ENCODE results near the gene PALM. TPM values are rescaled to one million over a fixed set of nuclear protein-coding genes. Genes with fewer than 3 reads are reported as not detected.

Gene PALM
- total RNA-seq, 1 donor from 2014 or later, result 212 TPM

DNA sequence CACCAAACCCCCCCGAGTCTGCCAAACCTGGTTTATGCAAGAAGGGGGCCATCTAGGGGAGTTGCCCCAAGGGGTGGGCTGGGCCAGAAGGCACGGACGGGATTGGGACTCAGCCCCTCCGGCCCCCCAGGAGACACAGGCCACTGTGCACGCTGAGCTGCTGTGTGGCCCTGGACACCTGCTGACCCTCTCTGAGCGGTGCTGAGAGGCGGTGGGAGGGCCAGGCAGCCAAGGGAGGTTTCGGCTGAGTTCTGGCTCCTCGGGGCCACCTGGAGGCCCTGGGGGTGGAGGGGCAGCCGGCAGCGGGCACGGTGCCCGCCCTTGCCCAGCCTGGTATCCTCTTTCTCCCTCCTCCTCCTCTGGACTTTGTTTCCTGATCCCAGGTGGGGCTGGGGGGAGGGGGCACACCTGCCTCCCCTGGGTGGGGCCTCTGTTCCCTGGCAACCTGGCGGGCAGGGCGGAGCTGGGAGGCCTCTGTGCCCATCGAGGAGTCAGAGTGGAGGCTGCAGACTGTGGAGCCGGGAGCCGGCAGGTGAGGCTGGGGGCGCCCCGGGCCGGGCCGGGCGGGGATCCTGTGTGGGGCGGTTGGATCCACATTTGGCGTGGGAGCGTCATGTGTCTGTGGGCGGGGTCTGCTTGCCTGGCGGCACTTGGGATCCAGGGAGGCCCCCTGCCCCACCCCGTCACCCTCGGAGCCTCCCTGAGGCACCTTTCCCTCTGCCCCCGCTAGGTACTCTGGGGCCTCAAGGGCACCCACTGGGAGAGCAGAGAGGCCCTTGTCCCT, 42.1 kb downstream of the PALM start, which contains the start of gene MISP:
Gene MISP, plus strand, starts transcription at position 473 of the 784 bp plus-strand sequence. CDS start 5,835 bp downstream, outside the sequence.
- no peak for DNase-seq (ENCODE audit: low spot score)

DNA sequence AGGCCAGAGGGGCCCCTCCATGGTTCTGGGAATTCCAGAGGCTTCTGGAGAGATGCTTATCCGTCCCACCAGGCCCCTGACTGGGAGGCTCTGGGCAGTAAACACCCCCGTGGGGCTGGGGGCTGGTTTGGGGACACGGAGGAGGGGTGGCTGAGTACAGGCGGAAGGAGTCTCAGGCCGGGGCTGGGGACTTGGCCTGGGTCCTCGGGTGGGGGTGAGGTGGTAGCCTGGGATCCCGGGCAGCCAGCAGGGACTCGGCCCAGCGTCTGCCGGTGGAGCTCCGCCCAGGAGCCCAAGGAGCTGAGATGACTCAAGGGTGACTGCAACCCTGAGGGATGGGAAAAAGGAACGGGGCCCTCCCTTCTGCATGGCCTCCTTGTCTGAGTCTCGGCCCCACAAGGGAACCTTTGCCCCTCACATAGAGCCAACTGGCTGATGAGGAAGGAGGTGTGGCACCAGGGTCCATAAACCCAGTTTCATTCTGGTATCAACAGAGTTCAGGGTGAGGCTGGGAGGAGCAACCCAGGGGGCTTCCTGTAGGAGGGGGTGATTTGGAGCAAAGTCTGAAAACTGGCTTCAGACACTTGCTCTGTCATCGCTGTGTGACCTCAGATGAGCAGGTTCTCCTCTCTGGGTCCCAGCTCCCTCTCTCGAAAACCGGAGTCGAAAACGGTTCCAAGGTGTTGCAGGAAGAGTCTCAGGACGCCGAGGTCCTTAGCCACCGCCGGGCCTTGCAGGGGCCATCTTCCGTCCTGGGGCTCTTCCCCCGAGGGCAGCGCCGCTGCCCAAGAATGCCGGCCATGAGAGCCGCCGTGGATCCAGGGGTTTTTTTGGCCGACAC, 43.0 kb downstream of the PALM start:
- no peak for DNase-seq (ENCODE audit: low spot score)

DNA sequence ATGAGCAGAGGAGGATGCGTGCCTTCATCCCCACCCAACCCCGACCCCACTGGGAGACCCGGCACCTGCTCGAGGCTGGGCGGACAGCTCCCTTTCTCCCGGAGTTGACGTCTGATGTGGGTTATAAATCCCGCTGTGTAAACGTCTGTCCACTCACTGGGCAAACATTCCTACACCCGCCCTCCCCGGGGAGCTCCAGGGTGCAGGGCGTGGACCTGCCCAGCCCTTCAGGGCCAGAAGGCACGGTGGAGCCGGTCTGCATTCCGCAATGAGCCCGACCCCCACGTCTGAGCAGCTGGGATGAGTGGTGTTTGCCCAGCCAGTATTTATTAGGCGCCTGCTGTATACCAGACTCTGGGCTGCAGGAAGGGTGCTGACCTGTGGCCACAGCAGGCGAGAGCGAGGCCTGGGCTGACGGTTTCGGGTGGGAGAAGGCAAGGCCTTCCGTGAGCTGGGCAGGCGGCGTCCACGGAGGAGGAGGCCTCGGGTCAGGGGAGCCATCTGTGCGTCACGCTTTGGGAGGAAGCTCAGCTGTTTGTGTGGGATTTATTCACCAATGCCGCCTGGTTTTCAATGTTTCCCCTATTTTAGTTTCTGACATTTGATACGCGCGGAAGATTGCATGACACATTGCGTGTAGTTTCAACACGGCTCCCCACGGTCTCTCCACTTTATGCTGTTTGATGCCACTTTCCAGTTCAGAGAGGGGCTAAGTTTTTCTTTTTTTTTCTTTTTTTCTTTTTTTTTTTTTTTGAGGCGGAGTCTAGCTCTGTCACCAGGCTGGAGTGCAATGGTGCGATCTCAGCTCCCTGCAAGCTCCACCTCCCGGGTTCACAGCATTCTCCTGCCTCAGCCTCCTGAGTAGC, 44.1 kb downstream of the PALM start:
- DNase-seq (ENCODE audit: low spot score), result no peak

DNA sequence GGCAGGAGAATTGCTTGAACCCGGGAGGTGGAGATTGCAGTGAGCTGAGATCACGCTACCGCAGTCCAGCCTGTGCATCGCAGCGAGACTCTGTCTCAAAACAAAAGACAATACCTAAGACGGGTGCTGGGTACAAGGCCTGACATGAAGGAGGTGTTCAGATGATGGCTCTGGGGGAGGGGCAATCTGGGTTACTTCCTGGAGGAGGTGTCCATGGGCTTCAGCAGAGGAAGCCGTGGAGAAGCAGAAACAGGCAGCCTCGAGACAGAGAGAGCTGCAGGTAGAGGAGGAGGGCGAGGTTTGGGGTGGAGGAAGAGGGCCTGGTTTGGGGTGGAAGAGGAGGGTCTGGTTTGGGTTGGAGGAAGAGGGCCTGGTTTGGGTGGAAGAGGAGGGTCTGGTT, 45.8 kb downstream of the PALM start:
- no peak for DNase-seq (ENCODE audit: low spot score)

DNA sequence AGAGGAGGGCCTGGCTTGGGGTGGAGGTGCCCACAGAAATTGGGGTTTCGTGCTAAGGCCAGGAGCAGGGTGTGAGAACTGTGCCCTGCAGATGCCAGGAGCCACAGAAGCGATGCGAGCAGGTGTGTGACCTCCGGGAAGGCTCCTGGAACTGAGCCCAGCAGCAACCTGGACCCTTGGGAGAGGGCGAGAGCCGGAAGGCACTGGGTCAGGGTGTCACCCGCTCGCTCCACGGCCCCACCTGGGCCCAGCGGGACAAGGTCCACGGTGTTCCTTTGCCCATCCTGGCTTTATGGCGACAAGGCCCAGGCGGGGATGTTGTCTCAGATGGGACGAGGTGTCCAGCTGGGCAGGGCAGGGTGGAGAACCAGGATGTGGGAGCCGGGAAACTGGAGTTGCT, 46.3 kb downstream of the PALM start:
- no peak for DNase-seq (ENCODE audit: low spot score)

DNA sequence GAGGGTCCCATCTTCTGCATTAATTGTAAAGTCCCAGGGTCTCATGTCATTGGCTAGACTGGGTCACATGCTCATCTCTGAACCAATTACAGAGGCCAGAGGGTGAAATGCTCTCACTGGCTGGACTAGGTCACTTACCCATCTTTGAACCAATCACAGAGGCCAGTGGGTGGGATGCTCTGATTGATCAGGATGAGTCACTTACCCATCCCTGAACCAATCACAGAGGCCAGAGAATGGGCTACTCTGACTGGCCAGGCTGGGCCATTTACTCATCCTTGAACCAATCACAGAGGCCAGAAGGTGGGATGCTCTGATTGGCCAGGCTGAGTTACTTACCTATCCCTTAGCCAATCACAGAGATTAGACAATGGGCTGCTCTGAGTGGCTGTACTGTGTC, 47.5 kb downstream of the PALM start:
- no peak for DNase-seq (ENCODE audit: low spot score)

DNA sequence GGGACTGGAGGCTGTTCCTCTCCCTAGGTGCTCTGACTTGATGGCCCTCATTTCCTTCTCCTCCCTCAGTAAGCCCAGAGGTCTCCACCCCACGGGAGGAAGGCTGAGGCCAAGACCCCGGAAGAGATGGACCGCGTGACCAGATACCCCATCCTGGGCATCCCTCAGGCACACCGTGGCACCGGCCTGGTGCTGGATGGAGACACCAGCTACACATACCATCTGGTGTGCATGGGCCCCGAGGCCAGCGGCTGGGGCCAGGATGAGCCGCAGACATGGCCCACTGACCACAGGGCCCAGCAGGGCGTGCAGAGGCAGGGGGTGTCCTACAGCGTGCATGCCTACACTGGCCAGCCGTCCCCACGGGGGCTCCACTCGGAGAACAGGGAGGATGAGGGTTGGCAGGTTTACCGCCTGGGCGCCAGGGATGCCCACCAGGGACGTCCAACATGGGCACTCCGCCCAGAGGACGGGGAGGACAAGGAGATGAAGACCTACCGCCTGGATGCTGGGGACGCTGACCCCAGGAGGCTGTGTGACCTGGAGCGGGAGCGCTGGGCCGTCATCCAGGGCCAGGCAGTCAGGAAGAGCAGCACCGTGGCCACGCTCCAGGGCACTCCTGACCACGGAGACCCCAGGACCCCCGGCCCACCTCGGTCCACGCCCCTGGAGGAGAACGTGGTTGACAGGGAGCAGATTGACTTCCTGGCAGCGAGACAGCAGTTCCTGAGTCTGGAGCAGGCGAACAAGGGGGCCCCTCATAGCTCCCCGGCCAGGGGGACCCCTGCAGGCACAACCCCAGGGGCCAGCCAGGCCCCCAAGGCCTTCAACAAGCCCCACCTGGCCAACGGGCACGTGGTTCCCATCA, 48.3 kb downstream of the PALM start:
- no peak for DNase-seq (ENCODE audit: low spot score)

DNA sequence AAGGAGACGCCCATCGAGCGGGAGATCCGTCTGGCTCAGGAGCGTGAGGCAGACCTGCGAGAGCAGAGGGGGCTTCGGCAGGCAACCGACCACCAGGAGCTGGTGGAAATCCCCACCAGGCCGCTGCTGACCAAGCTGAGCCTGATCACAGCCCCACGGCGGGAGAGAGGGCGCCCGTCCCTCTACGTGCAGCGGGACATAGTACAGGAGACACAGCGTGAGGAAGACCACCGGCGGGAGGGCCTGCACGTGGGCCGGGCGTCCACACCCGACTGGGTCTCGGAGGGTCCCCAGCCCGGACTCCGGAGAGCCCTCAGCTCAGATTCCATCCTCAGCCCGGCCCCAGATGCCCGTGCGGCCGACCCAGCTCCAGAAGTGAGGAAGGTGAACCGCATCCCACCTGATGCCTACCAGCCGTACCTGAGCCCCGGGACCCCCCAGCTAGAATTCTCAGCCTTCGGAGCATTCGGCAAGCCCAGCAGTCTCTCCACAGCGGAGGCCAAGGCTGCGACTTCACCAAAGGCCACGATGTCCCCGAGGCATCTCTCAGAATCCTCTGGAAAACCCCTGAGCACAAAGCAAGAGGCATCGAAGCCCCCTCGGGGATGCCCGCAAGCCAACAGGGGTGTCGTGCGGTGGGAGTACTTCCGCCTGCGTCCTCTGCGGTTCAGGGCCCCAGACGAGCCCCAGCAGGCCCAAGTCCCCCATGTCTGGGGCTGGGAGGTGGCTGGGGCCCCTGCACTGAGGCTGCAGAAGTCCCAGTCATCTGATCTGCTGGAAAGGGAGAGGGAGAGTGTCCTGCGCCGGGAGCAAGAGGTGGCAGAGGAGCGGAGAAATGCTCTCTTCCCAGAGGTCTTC, 49.3 kb downstream of the PALM start:
- DNase-seq (ENCODE audit: low spot score), result no peak

DNA sequence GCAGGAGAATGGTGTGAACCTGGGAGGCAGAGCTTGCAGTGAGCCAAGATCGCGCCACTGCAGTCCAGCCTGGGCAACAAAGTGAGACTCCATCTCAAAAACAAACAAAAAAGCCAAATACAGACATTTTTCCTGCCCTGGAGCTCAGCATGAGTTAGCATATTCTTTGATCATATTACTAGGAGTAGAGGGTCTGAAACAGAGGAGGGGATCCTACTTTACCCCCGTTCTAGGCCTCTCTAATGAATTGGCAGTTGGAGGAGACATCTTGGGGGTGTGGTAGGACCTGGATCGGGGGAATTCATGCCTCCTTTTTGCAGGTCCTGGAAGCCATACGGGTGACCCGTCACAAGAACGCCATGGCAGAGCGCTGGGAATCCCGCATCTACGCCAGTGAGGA, 54.4 kb downstream of the PALM start:
- no peak for DNase-seq (ENCODE audit: low spot score)

DNA sequence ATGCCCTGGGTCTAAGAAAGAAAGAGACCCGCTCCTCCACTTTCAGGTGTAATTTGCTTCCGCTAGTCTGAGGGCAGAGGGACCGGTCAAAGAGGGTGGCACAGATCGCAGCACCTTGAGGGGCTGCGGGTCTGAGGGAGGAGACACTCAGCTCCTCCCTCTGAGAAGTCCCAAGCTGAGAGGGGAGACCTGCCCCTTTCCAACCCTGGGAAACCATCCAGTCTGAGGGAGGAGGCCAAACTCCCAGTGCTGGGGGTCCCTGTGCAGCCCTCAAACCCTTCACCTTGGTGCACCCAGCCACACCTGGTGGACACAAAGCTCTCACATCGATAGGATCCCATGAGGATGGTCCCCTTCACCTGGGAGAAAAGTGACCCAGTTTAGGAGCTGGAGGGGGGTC, 55.1 kb downstream of the PALM start:
- DNase-seq (ENCODE audit: low spot score), result no peak

DNA sequence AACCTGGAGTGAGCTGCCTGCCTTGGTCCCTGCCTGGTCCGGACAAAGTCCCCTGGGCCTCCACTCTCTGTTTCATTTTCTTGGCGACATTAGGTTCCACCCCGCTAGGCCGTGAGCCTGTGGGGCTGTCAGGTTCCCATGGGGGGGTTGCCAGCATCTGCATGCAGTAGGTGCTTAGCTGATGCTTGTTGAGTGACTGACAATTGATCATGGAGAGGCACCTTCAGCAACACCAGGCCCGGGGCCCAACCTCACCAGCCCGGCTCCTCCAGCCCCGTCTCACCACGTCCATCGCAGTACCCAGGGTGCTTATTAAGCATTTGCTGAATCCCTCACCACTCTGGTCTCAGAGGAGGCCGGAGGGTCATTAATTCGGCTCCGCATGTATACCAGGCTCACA, 55.6 kb downstream of the PALM start:
- no peak for DNase-seq (ENCODE audit: low spot score)

DNA sequence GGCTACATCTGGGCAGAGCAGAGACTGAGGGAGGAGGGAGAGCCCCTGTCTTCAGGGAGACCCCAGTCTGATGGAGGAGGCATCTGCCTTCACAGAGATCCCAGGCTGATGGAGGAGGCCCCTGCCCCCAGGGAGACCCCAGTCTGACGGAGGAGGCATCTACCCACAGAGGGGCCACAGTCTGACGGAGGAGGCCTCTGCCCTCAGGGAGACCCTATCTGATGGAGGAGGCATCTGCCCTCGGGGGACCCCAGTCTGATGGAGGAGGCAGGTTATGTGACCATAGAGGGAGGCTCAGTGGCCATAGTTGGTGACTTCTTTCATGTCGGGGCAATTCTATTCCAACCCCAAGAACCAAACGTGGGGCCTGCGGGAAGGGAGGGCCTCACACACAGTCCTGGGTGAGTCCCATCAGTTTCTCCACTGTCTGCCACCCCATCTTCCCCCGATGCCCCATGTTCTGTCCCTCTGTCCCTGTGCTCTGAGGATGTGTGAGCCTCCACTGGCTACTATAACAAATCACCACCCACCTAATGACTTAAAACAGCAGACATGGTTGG, 56.5 kb downstream of the PALM start:
- DNase-seq (ENCODE audit: low spot score), result no peak

DNA sequence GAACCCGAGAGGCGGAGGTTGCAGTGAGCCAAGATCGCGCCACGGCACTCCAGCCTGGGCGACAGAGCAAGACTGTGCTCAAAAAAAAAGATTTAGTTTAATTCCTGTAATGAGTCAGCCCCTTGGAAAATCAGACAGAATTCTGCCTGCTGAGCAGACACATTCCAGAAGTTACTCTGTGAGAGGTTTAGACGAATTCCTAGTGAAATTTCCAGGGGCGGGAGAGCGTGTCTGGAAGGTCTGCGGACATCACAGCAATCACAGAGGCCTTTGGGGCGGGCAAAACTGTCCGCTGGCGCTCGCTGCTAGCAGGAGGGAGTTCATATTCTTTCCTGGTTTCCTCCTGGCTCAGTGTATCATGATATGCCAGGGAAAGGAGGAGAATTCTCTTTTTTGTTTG, 59.7 kb downstream of the PALM start:
- DNase-seq (ENCODE audit: low spot score), result no peak

DNA sequence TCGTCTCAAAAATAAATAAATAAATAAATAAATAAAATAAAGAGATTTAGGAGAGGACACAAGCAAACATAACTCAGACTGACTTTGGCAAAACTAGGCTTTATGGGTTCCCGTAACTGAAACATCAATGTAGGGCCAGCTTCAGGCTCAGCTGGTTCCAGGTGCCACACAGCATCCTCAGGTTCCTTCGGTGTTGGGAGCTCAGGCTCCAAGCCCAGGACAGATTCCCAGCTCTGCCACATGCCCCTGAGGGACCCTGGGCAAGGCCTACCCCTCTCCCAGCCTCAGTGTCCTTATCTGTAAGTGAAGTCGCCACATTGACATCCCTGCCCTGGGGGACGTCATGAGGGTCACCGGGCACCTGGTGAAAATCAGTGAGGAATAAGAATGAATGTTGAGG, 60.9 kb downstream of the PALM start:
- no peak for DNase-seq (ENCODE audit: low spot score)

DNA sequence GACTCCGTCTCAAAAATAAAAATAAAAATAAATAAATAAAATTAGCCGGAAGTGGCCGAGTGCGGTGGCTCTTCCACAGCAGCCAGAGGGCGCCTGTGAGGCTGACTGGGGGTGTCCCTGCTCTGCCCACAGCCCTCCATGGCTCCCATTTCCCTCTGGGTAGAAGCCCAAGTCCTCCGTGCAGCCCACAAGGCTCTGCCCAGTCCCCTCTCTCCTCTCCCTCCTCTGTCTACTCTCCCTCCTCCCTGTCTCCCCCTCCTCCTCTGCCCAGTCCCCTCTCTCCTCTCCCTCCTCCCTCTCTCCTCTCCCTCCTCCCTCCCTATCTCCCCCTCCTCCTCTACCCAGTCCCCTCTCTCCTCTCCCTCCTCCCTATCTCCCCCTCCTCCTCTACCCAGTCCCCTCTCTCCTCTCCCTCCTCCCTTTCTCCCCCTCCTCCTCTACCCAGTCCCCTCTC, 62.6 kb downstream of the PALM start:
- no peak for DNase-seq (ENCODE audit: low spot score)

DNA sequence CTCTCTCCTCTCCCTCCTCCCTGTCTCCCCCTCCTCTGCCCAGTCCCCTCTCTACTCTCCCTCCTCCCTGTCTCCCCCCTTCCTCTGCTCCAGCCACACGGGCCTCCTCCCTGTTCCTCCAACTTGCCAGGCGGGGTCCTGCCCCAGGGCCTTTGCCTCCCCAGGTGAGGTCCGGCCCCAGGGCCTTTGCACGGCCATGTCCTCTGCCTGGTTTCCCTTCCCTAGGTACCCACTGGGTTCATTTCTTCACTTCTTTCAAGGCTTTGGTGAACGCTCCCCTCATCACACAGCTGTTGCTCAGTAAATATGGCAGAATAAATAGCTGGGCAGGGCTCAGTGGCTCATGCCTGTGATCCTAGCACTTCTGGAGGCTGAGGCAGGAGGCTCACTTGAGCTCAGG, 63.3 kb downstream of the PALM start:
- no peak for DNase-seq (ENCODE audit: low spot score)

DNA sequence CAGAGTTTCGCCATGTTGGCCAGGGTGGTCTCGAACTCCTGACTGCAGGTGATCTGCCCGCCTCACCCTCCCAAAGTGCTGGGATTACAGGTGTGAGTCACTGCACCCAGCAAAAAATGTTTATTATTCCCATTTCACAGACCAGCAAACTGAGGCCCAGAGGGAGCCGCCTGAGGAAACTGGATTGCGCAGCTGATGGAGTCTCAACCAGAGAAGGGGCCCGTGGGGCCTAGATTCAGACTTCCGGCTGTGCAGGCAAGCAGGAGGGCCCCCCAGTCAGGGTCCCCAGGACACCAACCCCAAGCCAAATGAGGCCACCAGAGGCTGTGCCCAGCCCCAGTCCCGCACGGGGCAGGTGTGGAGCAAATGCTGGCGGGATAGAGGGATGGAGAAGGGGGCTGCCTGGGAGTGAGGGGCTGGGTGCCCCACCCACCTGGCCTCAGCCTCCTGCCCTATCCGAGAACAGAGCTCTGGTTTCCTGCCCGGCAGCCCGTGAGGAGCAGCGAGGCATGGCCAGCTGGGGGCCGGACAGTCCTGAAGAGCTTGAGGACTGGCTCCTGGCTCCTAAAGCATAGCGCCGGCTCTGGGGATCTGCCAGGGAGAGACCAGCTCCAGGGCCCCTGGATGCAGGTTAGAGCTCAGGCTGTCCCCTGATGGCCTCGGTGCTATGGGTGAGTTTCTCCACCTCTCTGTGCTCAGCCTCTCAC, 64.1 kb downstream of the PALM start:
- DNase-seq (ENCODE audit: low spot score), result no peak

DNA sequence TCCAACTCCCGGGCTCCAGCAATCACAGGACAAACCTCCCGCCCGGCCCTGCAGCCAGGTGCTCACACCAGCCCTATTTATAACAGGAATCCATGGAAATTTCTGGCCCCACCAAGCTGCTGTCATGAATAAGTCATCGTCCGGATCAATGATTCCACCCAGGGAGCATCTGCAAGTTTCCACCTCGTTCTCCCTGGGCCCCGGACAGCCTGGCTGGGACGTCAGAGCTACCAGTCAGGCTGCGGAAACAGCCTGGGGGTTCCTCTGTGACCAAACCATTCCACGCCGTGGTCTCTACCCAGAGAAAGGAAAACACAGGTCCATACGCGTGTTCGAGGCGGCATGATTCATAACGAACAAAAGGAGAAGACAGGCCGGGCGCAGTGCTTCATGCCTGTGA, 67.8 kb downstream of the PALM start:
- no peak for DNase-seq (ENCODE audit: low spot score)
